Left ventricle myocardium inferior (tissue), 1 donor: Measurements from ENCODE around the gene CDC23. TPM values are rescaled to one million over a fixed set of nuclear protein-coding genes. Genes with fewer than 3 reads are reported as not detected.

Source experiments
- DNase-seq: peaks from one replicate; pipeline ENCODE4 v3.0.0-alpha.2; 2020
- H3K27ac ChIP-seq: fragments of 200-600 bp; replicated peaks from 2 replicates; pipeline ENCODE4 v1.8.0; 2021
- H3K27me3 ChIP-seq: fragments of 200-600 bp; 2 replicates; pipeline ENCODE4 v1.8.0; 2021; ENCODE audit warnings: low read depth
- H3K36me3 ChIP-seq: fragments of 200-600 bp; 2 replicates; pipeline ENCODE4 v1.8.0; 2021
- H3K4me1 ChIP-seq: fragments of 200-600 bp; 2 replicates; pipeline ENCODE4 v1.8.0; 2021
- H3K4me3 ChIP-seq: fragments of 200-600 bp; 2 replicates; pipeline ENCODE4 v1.8.0; 2021; ENCODE audit warnings: mild to moderate bottlenecking, moderate library complexity
- H3K9me3 ChIP-seq: fragments of 200-600 bp; replicated peaks from 2 replicates; pipeline ENCODE4 v1.8.0; 2021
- CTCF ChIP-seq: fragments of 200-600 bp; IDR thresholded peaks from 2 replicates; pipeline ENCODE4 v1.8.0; 2021; ENCODE audit warnings: antibody characterized with exemption, mild to moderate bottlenecking, borderline replicate concordance
- intact Hi-C: fragments of 100-400 bp; cut with micrococcal nuclease; formaldehyde crosslinking; loops from one replicate; pipeline ENCODE4 v1.11.0; 2022
- total RNA-seq: library from RNA; stranded (reverse); fragmentation: NEBNext Ultra II Directional; extraction: Animal tissue kit (Norgen Biotek cat#: 25700); gene quantifications from one replicate; pipeline ENCODE4 v1.2.1, GENCODE V29; 2021
- donor health status: DM: no; HTN: yes; CAD: no; lungs with severe emphysema.

CDC23 gene
- total RNA-seq, 1 donor from 2014 or later: 20.2 TPM

- Histone ChIP-seq H3K4me3 (no peak overlapping the region), H3K4me1 (peaks cover 7% of the 10 kb centered on the region), H3K27ac (no peak overlapping the region), H3K27me3 (peaks cover 3% of the 10 kb centered on the region), H3K9me3 (no peaks in the 10 kb centered on the region), H3K36me3 (no peaks in the 10 kb centered on the region)
- DNase-seq: no peak
- no peak for TF ChIP-seq CTCF
- intact Hi-C loops: no loop called here
Measured at GRCh38 chr5:138246822-138247221, 33.7 kb upstream of the CDC23 start.

- Histone ChIP-seq H3K4me3 (no peak overlapping the region), H3K27ac (no peak overlapping the region), H3K9me3 (no peaks in the 10 kb centered on the region), H3K4me1 (peaks cover 11% of the 10 kb centered on the region), H3K27me3 (peaks cover 8% of the 10 kb centered on the region), H3K36me3 (no peaks in the 10 kb centered on the region)
- intact Hi-C loops: no loop called here
- no peak for DNase-seq
- TF ChIP-seq CTCF: no peak
Measured at GRCh38 chr5:138246334-138246733, 33.2 kb upstream of the CDC23 start.

GRCh38 chr5:138245717-138246116 is 32.6 kb upstream of the CDC23 start:
- no peaks in the 10 kb centered on the region for H3K9me3 ChIP-seq
- intact Hi-C loops: no loop called here
- TF ChIP-seq CTCF: no peak
- H3K27ac ChIP-seq: no peak overlapping the region
- no peak overlapping the region for H3K4me3 ChIP-seq
- DNase-seq: no peak
- H3K27me3 ChIP-seq: peaks cover 14% of the 10 kb centered on the region
- no peaks in the 10 kb centered on the region for H3K36me3 ChIP-seq
- H3K4me1 ChIP-seq: peaks cover 14% of the 10 kb centered on the region

GRCh38 chr5:138243794-138244193 is 30.7 kb upstream of the CDC23 start:
- peaks cover 22% of the 10 kb centered on the region for H3K27me3 ChIP-seq
- H3K27ac ChIP-seq: no peak overlapping the region
- intact Hi-C loops: no loop called here
- H3K4me3 ChIP-seq: no peak overlapping the region
- H3K4me1 ChIP-seq: peaks cover 14% of the 10 kb centered on the region
- TF ChIP-seq CTCF: no peak
- no peaks in the 10 kb centered on the region for H3K36me3 ChIP-seq
- H3K9me3 ChIP-seq: no peaks in the 10 kb centered on the region
- DNase-seq: no peak

- intact Hi-C loops: no loop called here
- H3K36me3 ChIP-seq: no peaks in the 10 kb centered on the region
Measured at GRCh38 chr5:138241688-138242571, 28.8 kb upstream of the CDC23 start.

More at GRCh38 chr5:138241688-138242571, 28.8 kb upstream of the CDC23 start:
- Histone ChIP-seq H3K27ac (peak overlapping the region; percentile 45), H3K9me3 (no peaks in the 10 kb centered on the region), H3K27me3 (peaks cover 23% of the 10 kb centered on the region), H3K4me1 (peaks cover 14% of the 10 kb centered on the region), H3K4me3 (peak overlapping the region; percentile 69)
- no peak for TF ChIP-seq CTCF
- peak; percentile 22 for DNase-seq
